HepG2 (cell line): ENCODE measurements around the gene ELL3. TPM values are rescaled to one million over a fixed set of nuclear protein-coding genes. Genes with fewer than 3 reads are reported as not detected.
A peak's percentile ranks its signal among the peaks of the same experiment; 100 is the strongest.

Experiments
- ATF4 ChIP-seq, 2 experiments: fragments of 450-650 bp in 1 of 2; sonication (generic) in 1 of 2; formaldehyde crosslinking; IDR thresholded peaks; 2 replicates each; pipeline versions ENCODE4 v1.5.0 to v1.8.0; 2020 to 2022; ENCODE audit warnings: mild to moderate bottlenecking in 1 of 2, missing genetic modification reagents in 1 of 2
- EP300 ChIP-seq, 3 experiments: sonication (generic) in 1 of 3; formaldehyde crosslinking in 1 of 3; IDR thresholded peaks; 2 replicates each; pipeline versions ENCODE4 v1.5.1 to v1.6.1; 2011 to 2020; ENCODE audit warnings: low read depth in 2 of 3, low read length in 2 of 3, borderline replicate concordance in 1 of 3, improper control_type of control experiment in 1 of 3, mild to moderate bottlenecking in 1 of 3, missing genetic modification reagents in 1 of 3, moderate library complexity in 1 of 3
- FUBP1 ChIP-seq: sonication (generic); formaldehyde crosslinking; IDR thresholded peaks from 2 replicates; pipeline ENCODE4 v1.5.1; 2020; ENCODE audit warnings: missing genetic modification reagents, mild to moderate bottlenecking, borderline replicate concordance
- KAT8 ChIP-seq: IDR thresholded peaks from 2 replicates; pipeline ENCODE4 v1.6.1; 2016; ENCODE audit warnings: missing genetic modification reagents, missing compliant biosample characterization
- KDM4B ChIP-seq: sonication (generic); formaldehyde crosslinking; IDR thresholded peaks from 2 replicates; pipeline ENCODE4 v1.4.0; 2020; ENCODE audit warnings: missing genetic modification reagents
- KMT2B ChIP-seq: IDR thresholded peaks from 2 replicates; pipeline ENCODE4 v1.6.1; 2016; ENCODE audit warnings: missing genetic modification reagents, missing compliant biosample characterization
- PHB2 ChIP-seq: fragments of 450-650 bp; IDR thresholded peaks from 2 replicates; pipeline ENCODE4 v1.6.1; 2018; ENCODE audit not compliant: partially characterized antibody
- ZHX1 ChIP-seq: sonication (generic); formaldehyde crosslinking; IDR thresholded peaks from 2 replicates; pipeline ENCODE4 v1.8.1; 2022; ENCODE audit warnings: low read depth, mild to moderate bottlenecking, missing genetic modification reagents
- ZIK1 ChIP-seq: sonication (generic); formaldehyde crosslinking; IDR thresholded peaks from 2 replicates; pipeline ENCODE4 v1.5.0; 2020; ENCODE audit warnings: mild to moderate bottlenecking, low read depth, missing genetic modification reagents, borderline replicate concordance
- ZKSCAN8 ChIP-seq: IDR thresholded peaks from 2 replicates; pipeline ENCODE4 v1.6.1; 2016; ENCODE audit warnings: borderline replicate concordance, missing genetic modification reagents, missing compliant biosample characterization
- ZNF292 ChIP-seq: sonication (generic); formaldehyde crosslinking; IDR thresholded peaks from 2 replicates; pipeline ENCODE4 v1.8.1; 2022; ENCODE audit warnings: mild to moderate bottlenecking, low read depth, missing genetic modification reagents, borderline replicate concordance
- ZNF777 ChIP-seq: sonication (generic); formaldehyde crosslinking; IDR thresholded peaks from 2 replicates; pipeline ENCODE4 v1.4.0; 2020; ENCODE audit warnings: missing genetic modification reagents
- polyA plus RNA-seq, 8 experiments: library from polyadenylated mRNA; depleted of rRNA in 3 of 8; stranded (reverse) in 7 of 8; unstranded in 1 of 8; fragments of >200 nt; fragmentation: Illumina TruSeq in 4 of 8; extraction: Trizol in 4 of 8; gene quantifications; 2 replicates each; pipeline versions ENCODE4 v1.2.1 to v1.2.3, GENCODE V29; 2011 to 2016; ENCODE audit warnings: low read depth in 4 of 8, missing spikeins in 1 of 8, mixed read lengths in 1 of 8; ENCODE audit not compliant: insufficient read depth in 1 of 8
- total RNA-seq, 5 experiments: library from RNA; depleted of rRNA; stranded (reverse); fragments of >200 nt; fragmentation: Illumina TruSeq; extraction: Trizol; gene quantifications; 2 replicates each; pipeline ENCODE4 v1.2.3, GENCODE V29; 2016; ENCODE audit warnings: low read depth in 1 of 5
- TF ChIP-seq, protein P1 (sequence below): sonication (generic); formaldehyde crosslinking; IDR thresholded peaks from 2 replicates; pipeline ENCODE4 v1.9.0; 2022; ENCODE audit warnings: missing genetic modification reagents, mild to moderate bottlenecking, borderline replicate concordance
- TF ChIP-seq, protein P2 (sequence below): sonication (generic); formaldehyde crosslinking; IDR thresholded peaks from 2 replicates; pipeline ENCODE4 v1.4.0; 2020; ENCODE audit warnings: missing genetic modification reagents, mild to moderate bottlenecking, borderline replicate concordance

Gene ELL3
- total and polyA plus RNA-seq, 2 of the 13 experiments (the other 11 are each of a cell fraction or from before 2014, with no cell fraction given), result 6.1 to 8.8 TPM

DNA sequence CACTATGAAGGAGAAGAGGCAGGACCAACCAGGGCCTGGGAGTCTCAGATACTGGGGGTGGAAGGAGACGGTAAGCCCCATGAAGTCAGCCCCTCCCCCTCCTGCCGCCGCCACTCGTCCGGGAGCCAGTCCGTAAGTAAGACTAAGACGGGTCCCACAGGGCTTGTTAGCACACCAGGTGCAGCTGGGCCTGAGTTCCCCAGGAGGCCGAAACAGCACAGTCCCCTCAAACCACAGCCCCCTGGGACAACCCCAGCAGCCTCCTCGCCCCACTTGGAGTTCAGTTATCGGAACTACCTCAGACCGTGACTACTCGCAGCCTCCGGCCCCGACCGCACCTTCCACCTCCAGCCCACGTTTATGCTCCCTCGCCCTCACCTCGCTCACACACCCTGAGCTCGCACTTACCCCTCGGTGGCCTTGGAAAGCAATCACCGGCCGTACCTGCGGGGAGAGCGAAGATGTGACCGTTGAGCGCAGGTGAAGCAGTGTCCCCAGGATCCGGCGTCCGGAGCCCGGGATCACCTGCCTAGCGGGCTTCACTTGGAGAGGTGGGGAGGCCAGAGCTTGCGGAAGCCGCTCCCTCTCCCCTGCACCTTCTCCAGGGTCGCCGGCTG, 557 bp downstream of the ELL3 start (continued):
- no peak for TF ChIP-seq FUBP1 (CRISPR knock-in tag)
- no peak for TF ChIP-seq EP300 (IDR thresholded peaks at IDR 0.05; ENCODE audit: low read depth in 2 of 2, low read length in 2 of 2)
- TF ChIP-seq EP300 (CRISPR knock-in tag; IDR thresholded peaks at IDR 0.05; ENCODE audit: borderline replicate concordance), result peak; percentile 34; the same call in 1 of the 2 replicates
- peak; percentile 59; the same call in 1 of the 2 replicates for TF ChIP-seq ZNF777 (CRISPR knock-in tag)
- TF ChIP-seq ZNF292 (CRISPR knock-in tag), result peak; percentile 48; the same call in 1 of the 2 replicates
- TF ChIP-seq ZIK1 (CRISPR knock-in tag), result 0 out of 2 replicates have a peak, but pooled peaks have one; percentile 55
- 0 out of 2 replicates have a peak, but pooled peaks have one; percentile 1 for TF ChIP-seq KDM4B (CRISPR knock-in tag)
- TF ChIP-seq ZKSCAN8 (CRISPR knock-in tag), result 0 out of 2 replicates have a peak, but pooled peaks have one; percentile 15
- TF ChIP-seq PHB2, result no peak
- TF ChIP-seq ATF4 (CRISPR knock-in tag; IDR thresholded peaks at IDR 0.05), result peak in 1 of 2 experiments; percentile 28; a peak in 1 of 4 replicates
- TF ChIP-seq KMT2B (CRISPR knock-in tag), result 0 out of 2 replicates have a peak, but pooled peaks have one; percentile 0
- TF ChIP-seq, protein P1, sequence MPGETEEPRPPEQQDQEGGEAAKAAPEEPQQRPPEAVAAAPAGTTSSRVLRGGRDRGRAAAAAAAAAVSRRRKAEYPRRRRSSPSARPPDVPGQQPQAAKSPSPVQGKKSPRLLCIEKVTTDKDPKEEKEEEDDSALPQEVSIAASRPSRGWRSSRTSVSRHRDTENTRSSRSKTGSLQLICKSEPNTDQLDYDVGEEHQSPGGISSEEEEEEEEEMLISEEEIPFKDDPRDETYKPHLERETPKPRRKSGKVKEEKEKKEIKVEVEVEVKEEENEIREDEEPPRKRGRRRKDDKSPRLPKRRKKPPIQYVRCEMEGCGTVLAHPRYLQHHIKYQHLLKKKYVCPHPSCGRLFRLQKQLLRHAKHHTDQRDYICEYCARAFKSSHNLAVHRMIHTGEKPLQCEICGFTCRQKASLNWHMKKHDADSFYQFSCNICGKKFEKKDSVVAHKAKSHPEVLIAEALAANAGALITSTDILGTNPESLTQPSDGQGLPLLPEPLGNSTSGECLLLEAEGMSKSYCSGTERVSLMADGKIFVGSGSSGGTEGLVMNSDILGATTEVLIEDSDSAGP (CRISPR knock-in tag), result peak; percentile 34; the same call in 1 of the 2 replicates
- TF ChIP-seq KAT8, result 0 out of 2 replicates have a peak, but pooled peaks have one; percentile 28
- TF ChIP-seq, protein P2, sequence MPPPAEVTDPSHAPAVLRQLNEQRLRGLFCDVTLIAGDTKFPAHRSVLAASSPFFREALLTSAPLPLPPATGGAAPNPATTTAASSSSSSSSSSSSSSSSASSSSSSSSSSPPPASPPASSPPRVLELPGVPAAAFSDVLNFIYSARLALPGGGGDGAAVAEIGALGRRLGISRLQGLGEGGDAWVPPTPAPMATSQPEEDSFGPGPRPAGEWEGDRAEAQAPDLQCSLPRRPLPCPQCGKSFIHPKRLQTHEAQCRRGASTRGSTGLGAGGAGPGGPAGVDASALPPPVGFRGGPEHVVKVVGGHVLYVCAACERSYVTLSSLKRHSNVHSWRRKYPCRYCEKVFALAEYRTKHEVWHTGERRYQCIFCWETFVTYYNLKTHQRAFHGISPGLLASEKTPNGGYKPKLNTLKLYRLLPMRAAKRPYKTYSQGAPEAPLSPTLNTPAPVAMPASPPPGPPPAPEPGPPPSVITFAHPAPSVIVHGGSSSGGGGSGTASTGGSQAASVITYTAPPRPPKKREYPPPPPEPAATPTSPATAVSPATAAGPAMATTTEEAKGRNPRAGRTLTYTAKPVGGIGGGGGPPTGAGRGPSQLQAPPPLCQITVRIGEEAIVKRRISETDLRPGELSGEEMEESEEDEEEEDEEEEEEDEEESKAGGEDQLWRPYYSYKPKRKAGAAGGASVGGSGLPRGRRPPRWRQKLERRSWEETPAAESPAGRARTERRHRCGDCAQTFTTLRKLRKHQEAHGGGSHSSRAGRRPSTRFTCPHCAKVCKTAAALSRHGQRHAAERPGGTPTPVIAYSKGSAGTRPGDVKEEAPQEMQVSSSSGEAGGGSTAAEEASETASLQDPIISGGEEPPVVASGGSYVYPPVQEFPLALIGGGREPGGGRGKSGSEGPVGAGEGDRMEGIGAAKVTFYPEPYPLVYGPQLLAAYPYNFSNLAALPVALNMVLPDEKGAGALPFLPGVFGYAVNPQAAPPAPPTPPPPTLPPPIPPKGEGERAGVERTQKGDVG (CRISPR knock-in tag), result no peak
- peak; percentile 29; the same call in 1 of the 2 replicates for TF ChIP-seq ZHX1
